NCI-H446 treated with DMSO at 0.1 percent for 48 hours (cell line): ENCODE data around the gene ATP6V1G3.
"Not testable (repeated sequence)": the region's sequence is repeated elsewhere in the genome, so short reads cannot be mapped to it uniquely, and the experiment has no call there.

Source experiments
- DNase-seq: peaks from one replicate; lab custom pipeline; 2025; lab: John Stamatoyannopoulos, UW

ATP6V1G3 gene, protein sequence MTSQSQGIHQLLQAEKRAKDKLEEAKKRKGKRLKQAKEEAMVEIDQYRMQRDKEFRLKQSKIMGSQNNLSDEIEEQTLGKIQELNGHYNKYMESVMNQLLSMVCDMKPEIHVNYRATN

DNA sequence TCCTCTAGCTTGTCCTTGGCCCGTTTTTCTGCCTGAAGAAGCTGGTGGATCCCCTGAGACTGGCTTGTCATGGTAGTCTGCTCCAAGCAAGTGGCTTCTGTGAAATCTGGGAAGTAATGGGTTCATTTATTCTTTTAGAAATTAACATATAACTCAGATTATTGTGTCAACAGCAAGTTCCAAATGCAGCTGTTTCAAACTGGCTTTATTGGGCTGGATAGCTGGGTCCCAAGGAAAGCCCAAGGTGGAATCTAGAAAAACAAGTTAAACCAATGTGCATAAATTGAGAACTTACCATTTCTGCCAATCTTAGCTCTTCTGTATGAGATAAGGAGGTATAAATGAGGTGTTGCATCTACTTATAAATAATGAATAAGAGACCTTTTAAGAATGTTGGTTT, at the start of gene ATP6V1G3:
Gene ATP6V1G3, minus strand, starts transcription at position 101 of the 400 bp plus-strand sequence. Its CDS starts 30 bp downstream, at position 71.
- no peak for DNase-seq

DNA sequence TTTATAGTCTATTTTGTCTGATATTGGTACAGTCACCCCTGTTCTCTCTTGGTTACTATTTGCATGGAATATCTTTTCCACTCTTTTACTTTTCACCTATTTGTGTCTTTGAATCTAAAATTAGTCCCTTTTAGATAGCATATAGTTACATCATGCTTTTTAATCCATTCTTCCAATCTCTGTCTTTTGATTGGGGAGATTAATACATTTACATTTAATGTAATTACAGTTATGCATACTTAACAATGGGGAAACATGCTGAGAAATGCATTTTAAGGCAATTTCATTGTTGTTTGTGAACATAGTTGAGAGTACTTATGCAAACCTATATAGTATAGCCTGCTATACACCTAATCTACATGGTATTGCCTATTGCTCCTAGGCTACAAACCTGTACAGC, 48.4 kb upstream of the ATP6V1G3 start:
- no peak for DNase-seq

DNA sequence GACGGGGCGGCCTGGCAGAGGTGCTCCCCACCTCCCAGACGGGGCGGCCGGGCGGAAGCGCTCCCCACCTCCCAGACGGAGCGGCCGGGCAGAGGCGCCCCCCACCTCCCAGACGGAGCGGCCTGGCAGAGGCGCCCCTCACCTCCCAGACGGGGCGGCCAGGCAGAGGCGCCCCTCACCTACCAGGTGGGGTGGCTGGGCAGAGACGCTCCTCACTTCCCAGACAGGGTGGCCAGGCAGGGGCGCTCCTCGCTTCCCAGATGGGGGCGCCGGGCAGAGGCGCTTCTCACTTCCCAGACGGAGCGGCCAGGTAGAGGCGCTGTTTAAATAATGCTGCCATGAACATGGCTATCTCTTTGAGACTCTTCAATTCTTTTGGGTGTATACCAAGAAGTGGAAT, 43.7 kb upstream of the ATP6V1G3 start:
- DNase-seq = no peak

DNA sequence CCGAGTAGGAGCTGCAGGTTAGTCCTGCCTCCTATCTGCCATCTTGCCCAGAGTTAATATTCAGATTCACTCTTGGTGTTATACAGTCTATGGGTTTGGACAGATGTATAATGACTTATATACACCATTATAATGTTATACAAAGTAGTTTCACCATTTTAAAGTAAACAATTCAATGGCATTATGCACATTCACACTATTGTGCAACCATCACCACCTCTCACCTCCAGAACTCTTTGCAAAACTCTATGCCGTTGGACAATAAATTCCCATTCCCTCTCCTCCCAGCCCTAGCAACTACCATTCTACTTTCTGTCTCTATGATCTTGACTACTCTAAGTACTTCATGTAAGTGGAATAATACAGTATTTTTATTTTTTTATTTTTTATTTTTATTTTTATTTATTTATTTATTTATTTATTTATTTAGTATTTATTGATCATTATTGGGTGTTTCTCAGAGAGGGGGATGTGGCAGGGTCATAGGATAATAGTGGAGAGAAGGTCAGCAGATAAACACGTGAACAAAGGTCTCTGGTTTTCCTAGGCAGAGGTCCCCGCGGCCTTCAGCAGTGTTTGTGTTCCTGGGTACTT, 42.8 kb upstream of the ATP6V1G3 start:
- not testable (repeated sequence) for DNase-seq

DNA sequence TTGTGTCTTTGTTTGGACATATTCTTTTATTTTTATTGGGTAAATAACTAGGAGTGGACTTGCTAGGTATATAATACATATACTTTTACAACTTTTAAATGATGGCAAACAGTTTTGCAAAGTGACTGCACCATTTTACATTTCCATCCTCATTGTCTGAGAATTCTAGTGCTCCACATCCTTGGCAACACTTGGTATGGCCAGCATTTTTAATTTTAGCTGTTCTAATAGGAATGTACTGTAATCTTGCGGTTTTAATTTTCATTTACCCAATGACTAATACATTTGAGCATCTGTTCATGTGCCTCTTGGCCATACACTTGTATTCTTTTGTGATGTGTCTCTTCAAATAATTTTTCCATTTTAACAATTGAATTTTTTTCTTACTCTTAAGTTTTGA, 37.0 kb upstream of the ATP6V1G3 start:
- peak; percentile 42 for DNase-seq

DNA sequence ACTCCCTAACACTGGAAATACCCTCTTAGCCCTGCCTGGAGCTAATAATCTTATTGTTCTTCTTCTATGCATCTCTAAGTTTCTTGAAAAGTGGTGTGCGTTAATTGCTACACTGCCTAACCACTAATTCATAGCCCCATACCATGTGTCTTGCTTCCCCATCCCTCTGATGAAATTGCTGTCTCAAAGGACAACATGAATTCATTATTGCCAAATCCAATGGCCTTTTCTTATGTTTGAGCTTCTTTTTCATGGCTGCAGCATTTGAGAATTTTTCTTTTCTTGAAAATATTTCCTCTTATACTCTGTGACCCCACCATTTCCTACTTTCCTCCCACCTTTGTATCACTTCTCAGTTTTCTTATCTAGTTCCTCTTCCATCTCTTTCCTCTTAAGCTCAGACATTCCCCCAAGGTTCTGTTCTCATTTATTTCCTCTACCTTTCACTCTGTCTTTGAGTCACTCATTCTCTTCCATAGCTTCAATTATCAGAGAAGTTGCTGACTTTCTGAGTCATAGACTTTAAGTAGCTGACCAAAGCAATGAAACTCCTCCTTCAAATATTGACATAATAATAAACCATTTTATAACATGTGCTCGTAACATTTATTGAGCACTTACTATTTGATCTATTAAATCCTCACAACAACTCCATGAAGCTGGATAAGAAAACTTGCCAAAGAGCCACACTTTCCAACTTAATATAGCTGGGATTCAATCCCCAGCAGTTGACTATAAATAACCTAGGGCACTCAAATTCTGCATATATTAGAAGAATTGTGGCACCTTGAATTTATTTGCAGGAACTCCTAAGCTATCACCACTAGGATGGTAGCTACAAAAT, 35.5 kb upstream of the ATP6V1G3 start:
- DNase-seq = no peak

DNA sequence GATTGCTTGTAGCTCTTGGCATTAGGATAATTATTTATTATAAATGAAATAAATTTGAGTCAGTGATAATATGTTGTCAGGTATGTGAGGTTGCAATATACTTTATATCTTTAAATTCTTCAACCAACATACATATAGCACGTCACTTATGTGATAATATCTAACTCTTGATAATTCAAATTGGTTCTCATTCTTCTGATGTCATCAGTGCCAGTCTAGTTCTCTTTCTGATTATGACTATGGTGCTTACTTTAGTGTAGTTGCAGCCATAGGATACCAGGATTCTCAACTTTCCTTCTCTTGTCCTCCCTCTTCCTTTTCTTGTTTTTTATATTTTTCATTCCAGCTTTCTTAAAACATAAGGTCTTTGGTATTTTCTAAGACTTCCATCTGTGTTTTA, 34.8 kb upstream of the ATP6V1G3 start:
- DNase-seq = no peak

DNA sequence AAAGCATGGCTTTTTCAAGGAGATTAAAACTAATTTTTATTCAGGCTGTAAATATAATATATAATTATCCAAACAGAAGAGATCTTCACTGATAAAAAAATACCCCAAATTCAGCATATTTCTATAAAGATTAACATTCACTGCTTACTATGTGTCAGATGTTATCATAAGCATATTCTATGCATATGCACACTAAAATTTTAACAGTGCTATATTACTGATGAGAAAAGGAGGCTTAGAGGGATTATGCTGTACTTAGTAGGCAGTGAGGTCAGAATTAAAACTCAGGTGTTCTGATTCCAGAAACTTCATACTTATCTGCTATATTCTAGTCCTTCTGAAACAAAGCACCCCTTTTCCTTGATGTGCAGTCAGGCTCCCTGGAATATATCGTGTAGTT, 33.8 kb upstream of the ATP6V1G3 start:
- no peak for DNase-seq

DNA sequence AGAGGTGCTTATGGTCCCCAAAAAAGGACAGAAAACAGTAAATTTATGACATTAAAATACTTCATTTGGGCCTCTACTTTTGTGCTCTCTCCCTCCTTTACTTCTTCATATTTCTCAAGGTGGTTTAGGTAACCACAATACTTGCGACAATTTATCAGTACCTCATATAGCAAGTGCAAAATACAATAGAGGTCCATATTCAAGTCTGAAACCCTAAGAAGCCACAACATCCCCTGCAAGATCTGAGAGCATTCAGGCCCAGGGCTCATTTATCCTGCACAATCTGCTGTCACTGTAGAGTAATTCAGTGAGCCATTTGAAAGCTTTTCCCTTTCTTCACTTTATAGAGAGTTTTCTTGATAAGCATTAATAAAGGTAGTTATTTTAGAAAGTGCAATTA, 24.2 kb upstream of the ATP6V1G3 start:
- no peak for DNase-seq

DNA sequence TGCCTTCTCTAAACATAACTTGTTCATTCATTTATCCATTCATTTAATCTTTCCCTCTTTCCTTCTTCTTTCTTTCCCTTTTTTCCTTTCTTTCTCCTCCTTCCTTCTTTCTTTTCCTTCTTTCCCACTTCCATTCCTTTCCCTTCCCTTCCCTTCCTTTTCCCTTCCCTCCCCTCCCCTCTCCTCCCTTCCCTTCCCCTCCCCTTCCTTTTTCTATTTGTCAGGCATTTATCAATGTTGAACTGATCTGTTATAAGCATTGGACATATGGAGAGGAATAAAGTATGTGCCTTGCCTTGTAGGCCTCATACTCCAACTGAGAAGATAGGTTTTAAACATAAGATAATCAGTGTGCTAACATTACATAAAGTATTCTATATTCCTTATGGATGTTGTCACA, 23.7 kb upstream of the ATP6V1G3 start:
- DNase-seq = no peak

DNA sequence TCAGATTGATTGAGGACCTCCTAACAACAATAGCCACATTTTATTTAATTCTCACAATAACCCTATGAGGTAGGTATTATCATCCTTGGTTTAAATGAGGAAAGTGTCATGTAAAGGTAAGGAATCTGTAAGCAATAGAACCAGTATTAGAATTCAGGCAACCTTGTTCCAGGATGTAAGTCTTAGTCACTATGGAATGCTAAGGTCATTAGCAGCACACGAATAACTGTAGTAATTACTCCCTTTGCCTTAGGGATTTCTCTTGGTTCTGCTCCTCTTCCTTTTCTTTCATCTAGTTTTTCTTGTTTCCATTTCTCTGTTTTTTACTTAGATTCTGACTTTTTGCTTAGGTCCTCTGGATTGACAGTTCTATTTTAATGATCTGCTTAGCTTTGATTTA, 23.1 kb upstream of the ATP6V1G3 start:
- no peak for DNase-seq

DNA sequence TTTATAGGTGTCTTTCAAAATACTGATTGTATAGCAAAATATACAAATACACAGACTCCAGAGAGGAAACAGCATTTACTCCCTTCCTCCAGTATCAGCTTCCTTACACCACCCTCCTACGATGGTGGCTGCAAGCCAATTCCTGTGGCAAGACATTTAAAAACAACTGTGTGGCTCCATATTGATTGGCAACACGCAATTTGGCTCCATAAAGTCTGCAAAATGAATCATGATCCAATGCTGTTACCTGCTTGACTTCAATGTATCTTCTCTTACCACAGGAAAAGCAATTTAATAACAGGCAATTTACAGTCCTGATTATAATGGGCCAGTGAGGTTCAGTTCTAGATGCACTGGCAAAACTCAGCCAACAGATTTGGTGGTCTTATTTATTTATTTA, 19.7 kb upstream of the ATP6V1G3 start:
- peak; percentile 68 for DNase-seq

DNA sequence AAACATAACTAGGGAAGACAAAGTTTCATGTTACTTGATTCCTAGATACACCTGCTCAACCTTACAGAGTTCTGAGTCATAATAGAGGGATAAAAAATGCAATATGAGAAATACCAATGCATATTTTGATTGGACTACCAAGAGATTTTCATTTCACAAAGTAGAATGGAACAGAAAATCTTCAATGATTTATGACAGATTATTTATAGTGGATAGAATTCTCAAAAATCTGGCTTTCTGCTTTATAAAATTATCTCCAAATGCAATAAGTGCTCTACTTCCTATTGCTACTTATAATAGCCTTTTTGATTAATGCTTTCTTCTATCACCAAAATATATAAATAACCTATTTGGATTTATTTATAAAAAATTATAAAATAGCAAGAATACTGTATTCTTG, 18.9 kb upstream of the ATP6V1G3 start:
- DNase-seq = no peak

DNA sequence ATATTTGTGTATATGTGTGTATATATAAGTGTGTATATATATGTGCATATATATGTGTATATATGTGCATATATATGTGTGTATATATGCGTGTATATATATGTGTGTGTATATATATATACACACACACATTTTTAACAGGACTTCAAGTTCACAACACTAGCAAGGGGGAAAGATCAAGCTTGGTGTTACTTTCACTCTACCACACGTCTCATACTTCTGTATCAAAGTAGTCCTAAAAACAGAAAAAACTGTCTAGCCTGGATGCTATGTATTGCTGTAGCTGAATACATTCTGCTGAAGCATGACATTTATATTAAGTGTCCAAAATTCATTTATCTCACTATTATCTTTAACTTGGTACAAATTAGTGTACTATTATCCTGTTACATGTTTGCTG, 17.9 kb upstream of the ATP6V1G3 start:
- DNase-seq = no peak

DNA sequence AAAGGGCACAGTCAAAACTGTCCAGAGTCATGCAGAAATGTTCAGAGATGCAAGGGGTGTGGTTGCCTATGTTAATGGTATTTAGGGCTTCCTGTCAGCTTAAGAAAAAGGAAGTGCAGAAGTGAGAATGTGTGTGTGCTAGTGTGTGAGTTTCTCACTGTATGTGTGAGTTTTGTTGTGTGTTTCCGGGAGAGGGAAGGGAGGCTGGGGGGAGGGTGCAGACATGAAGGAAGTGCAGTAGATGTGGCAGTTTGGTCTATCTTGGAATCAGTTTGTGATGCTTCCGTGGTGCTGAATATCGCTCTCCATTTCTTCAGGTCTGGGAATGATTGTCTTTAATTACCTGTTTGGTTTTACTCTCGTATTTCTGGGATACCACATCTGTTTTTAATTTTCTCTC, 16.5 kb upstream of the ATP6V1G3 start:
- no peak for DNase-seq

DNA sequence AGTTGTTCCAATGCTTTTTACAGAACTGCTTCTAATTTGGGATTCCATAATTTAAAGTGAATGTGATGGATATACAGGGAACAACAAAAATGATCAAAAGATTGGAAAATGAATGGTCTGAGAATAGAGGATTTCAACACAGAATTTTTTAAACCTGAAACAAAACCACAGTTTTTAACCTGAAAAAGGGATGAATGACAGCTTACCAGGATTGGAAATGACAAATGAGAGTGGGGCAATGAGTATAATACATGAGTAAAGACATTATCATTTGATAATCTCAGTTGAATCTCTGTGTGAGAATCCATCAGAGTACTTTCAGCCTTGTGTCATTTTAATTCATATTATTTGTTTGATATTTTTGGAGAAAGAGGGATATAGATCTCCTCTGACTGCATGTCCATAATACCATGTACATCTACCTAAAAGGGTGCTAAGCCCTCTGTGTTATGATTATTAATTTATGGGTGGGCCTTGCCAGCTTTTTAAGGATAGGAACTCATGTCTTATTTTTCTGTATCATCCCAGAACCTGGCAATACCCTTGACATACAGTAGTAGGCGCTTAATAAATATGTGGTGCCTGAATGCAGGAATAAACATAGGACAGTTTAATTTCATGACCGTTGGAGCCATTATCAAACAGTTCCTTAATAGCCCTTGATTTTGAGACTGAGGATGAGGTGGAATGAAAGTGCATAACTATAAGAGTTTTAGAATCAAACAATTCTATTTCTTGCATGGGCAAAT, 12.4 kb upstream of the ATP6V1G3 start:
- no peak for DNase-seq

DNA sequence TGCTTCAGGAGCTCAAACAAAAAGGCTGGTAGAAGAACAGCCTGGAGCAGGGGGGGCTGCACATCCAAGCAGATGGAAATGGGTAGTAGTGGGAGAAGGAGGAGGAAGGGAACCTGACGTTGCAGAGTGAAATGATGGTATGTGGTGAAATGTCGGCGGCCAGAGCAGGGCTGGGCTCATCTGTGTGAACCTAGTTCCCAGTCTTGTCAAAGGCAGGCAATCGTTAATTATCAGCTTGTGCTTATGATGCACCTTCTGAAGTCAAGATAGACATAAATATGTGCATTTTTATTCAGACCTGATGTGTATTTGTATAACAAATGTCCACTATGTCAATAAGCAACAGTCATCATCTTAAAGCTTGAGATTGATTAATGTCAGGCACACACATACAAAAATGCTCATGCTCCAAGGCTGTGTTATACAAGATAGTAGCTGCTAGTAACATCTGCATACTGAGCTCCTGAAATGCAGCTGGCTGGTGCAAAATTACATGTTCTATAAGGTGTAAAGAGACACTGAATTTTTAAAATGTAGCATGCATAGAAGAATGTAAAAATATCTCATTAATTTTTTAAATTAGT, 10.6 kb upstream of the ATP6V1G3 start:
- DNase-seq = no peak

DNA sequence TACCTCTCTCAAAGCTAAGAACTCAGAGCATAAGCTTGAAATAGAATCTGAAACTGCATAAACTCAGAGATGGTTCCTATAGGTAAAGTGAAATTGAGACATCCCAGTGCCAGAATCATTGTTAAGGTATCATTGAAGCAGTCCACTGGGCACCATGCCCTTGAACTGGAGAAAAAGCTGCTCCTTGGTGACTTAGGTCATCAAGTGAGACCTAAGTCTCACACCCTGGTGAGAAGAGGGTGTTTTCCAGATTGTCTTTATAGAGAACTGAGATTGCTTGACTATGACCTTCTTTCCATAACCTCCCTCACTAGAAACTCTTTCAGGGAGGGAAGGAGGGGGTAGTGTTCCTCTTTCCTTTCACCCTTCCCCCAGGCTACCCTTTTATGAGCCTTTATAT, 9.4 kb upstream of the ATP6V1G3 start:
- DNase-seq = no peak

DNA sequence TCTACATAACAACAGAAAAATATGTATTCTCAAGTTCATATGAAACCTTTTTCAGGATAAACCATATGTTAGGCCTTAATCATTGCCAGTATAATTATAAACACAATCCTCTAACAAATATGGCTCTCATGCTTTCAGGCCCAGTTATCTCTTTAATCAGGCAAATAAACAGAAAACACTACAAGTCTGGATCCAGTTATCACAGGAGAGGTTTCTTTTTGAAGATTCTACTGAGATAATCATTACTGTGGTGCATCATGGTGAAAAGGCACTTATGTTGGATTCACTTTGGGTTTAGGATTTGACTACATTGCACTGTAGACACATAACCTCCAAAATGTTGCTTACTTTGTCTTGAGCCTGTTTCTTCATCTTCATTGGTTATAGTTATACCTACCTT, 8.4 kb upstream of the ATP6V1G3 start:
- no peak for DNase-seq

DNA sequence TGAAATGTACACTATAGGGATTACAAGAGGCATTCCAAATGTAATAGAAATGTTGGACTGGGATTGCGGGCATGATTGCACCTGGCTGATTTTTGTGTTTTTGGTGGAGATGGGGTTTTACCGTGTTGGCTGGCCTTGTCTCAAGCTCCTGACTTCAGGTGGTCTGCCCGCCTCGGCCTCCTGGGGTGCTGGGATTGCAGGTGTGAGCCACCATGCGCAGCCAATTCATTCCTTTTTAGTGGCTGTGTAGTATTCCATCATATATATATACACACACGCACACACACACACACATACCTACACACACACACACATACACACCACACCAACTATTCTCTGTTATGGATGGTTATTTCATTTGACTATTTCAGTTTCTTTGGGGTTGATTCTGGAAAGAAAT, 4.7 kb upstream of the ATP6V1G3 start:
- DNase-seq = no peak

DNA sequence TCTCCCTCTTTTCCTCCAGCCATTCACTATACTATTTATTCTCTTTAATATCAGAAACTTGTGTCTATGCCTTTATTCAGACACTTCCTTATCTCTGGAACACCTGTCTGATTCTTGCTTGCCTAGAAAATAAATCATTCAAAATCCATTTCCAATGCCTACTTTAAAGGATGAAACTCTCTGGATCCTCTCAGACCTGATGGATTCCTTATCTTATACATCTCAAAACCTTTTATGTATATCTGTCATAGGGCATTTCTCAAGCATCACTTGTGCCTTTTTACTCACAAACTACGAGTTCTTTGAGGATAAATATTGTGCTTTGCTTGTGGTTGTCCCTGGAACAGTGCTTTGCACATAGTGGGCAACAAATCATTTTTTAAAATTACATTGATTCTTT, 3.8 kb upstream of the ATP6V1G3 start:
- no peak for DNase-seq

DNA sequence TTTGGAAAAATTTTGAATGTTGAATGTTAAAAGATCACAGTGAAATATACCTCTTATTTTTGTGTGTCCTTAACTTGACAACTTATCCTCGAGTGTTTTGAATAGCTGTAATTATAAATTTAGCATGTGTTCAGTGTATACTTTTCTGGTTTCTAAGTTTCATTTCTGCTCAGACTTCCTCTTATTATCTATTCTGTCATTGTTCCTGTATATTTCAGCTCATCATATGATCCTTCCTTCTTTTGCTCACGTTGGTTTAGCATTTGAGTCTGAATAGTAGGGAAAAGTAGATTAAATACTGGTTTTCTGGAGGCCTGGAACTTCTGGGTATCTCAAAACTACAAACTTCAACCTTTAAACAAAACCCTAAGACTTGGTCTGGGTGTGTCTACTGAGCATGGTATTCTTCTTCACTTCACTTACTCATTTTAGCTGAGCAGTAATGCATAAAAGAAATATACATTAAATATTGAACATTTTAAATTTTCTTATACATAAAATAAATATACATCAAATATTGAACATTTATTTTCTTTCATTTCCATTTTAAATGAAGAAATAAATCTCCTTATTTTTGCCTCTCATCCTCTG, 3.3 kb upstream of the ATP6V1G3 start:
- no peak for DNase-seq
